ENCODE data around the gene NPEPPS. TPM values are rescaled to one million over a fixed set of nuclear protein-coding genes. Genes with fewer than 3 reads are reported as not detected.

NPEPPS gene
- total RNA-seq, 1 experiment from 2014 or later = 207 TPM

- Histone ChIP-seq H3K27me3 (ENCODE audit: insufficient read depth, low read length) (no peaks in the 10 kb centered on the region), H3K27ac (ENCODE audit: low read depth, low read length) (no peak overlapping the region), H3K4me2 (ENCODE audit: low read length) (no peak overlapping the region), H3K4me1 (ENCODE audit: control insufficient read depth in 1 of 2, insufficient read depth in 2 of 2, low read length in 2 of 2) (no peaks in the 10 kb centered on the region), H2AFZ (ENCODE audit: low read depth, low read length, poor library complexity, severe bottlenecking) (no peak overlapping the region), H3K36me3 (ENCODE audit: control insufficient read depth in 1 of 2, insufficient read depth in 2 of 2, low read length in 2 of 2) (peaks cover 49 to 66% of the 10 kb centered on the region in 2 experiments), H3K9me2 (ENCODE audit: insufficient read depth) (no peaks in the 10 kb centered on the region), H3K79me2 (ENCODE audit: insufficient read depth, low read length) (no peaks in the 10 kb centered on the region), H3K9me3 (ENCODE audit: control insufficient read depth in 1 of 2, insufficient read depth in 1 of 2, low read depth in 1 of 2, low read length in 2 of 2) (no peaks in the 10 kb centered on the region), H4K20me1 (ENCODE audit: insufficient read depth) (0 out of 2 replicates have a peak, but pooled peaks cover 10% of the 10 kb centered on the region), H3K4me3 (replicated peaks in 1 of 2; ENCODE audit: low read depth in 1 of 2, low read length in 2 of 2) (no peak overlapping the region), H3K9ac (ENCODE audit: low read length) (no peak overlapping the region)
- ChIA-PET RAD21 (ENCODE audit: low non-redundant PET in 1 of 2, low total read pairs in 2 of 2, uncharacterized antibody in 2 of 2, unreplicated experiment in 2 of 2) (no interaction called here), CTCF (interaction anchor here (1.4 kb wide), 1 partner anchor 13 kb away, joined by 6 read pairs; no protein-coding TSS in a partner anchor), POLR2A (no interaction called here)
- no TSS peak for BruUV-seq (replicated peaks)
- ATAC-seq (no peak), DNase-seq (ENCODE audit: low read depth, low spot score) (no peak)
- TF ChIP-seq SIN3A (IDR thresholded peaks at IDR 0.05; ENCODE audit: low read depth) (no peak), RAD21 (IDR thresholded peaks at IDR 0.05; ENCODE audit: low read depth) (no peak), SP1 (IDR thresholded peaks at IDR 0.05; ENCODE audit: low read depth) (no peak), JUND (IDR thresholded peaks at IDR 0.05) (no peak), POLR2AphosphoS5 (IDR thresholded peaks at IDR 0.05; ENCODE audit: low read depth, low read length) (no peak), TCF7L2 (IDR thresholded peaks at IDR 0.05; ENCODE audit: borderline replicate concordance, extremely low read depth, insufficient read depth, insufficient read length) (no peak), ZFX (IDR thresholded peaks at IDR 0.05) (no peak), FOSL1 (IDR thresholded peaks at IDR 0.05; ENCODE audit: low read depth) (no peak), CBX3 (IDR thresholded peaks at IDR 0.05; ENCODE audit: low read depth) (no peak), MAX (IDR thresholded peaks at IDR 0.05) (no peak)
- TF ChIP-seq, protein P1, sequence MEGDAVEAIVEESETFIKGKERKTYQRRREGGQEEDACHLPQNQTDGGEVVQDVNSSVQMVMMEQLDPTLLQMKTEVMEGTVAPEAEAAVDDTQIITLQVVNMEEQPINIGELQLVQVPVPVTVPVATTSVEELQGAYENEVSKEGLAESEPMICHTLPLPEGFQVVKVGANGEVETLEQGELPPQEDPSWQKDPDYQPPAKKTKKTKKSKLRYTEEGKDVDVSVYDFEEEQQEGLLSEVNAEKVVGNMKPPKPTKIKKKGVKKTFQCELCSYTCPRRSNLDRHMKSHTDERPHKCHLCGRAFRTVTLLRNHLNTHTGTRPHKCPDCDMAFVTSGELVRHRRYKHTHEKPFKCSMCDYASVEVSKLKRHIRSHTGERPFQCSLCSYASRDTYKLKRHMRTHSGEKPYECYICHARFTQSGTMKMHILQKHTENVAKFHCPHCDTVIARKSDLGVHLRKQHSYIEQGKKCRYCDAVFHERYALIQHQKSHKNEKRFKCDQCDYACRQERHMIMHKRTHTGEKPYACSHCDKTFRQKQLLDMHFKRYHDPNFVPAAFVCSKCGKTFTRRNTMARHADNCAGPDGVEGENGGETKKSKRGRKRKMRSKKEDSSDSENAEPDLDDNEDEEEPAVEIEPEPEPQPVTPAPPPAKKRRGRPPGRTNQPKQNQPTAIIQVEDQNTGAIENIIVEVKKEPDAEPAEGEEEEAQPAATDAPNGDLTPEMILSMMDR (IDR thresholded peaks at IDR 0.05 in 2 of 3, conservative IDR thresholded peaks at IDR 0.05 in 1 of 3; ENCODE audit: borderline replicate concordance in 1 of 3, insufficient read depth in 1 of 3, low read depth in 2 of 3, low read length in 2 of 3) = no peak
- TF ChIP-seq, protein P2, sequence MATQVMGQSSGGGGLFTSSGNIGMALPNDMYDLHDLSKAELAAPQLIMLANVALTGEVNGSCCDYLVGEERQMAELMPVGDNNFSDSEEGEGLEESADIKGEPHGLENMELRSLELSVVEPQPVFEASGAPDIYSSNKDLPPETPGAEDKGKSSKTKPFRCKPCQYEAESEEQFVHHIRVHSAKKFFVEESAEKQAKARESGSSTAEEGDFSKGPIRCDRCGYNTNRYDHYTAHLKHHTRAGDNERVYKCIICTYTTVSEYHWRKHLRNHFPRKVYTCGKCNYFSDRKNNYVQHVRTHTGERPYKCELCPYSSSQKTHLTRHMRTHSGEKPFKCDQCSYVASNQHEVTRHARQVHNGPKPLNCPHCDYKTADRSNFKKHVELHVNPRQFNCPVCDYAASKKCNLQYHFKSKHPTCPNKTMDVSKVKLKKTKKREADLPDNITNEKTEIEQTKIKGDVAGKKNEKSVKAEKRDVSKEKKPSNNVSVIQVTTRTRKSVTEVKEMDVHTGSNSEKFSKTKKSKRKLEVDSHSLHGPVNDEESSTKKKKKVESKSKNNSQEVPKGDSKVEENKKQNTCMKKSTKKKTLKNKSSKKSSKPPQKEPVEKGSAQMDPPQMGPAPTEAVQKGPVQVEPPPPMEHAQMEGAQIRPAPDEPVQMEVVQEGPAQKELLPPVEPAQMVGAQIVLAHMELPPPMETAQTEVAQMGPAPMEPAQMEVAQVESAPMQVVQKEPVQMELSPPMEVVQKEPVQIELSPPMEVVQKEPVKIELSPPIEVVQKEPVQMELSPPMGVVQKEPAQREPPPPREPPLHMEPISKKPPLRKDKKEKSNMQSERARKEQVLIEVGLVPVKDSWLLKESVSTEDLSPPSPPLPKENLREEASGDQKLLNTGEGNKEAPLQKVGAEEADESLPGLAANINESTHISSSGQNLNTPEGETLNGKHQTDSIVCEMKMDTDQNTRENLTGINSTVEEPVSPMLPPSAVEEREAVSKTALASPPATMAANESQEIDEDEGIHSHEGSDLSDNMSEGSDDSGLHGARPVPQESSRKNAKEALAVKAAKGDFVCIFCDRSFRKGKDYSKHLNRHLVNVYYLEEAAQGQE (IDR thresholded peaks at IDR 0.05; ENCODE audit: low read depth) = no peak
- TF ChIP-seq, protein P3, sequence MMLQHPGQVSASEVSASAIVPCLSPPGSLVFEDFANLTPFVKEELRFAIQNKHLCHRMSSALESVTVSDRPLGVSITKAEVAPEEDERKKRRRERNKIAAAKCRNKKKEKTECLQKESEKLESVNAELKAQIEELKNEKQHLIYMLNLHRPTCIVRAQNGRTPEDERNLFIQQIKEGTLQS (IDR thresholded peaks at IDR 0.05) = no peak
- intact Hi-C loops (cut with micrococcal nuclease) = no loop called here
Observed at GRCh38 chr17:47605011-47605410, 74.1 kb downstream of the NPEPPS start.

All from HCT116 (cell line).